Occipital lobe (tissue), 2 donors: Measurements from ENCODE around the gene NDUFS3. TPM values are rescaled to one million over a fixed set of nuclear protein-coding genes. Genes with fewer than 3 reads are reported as not detected.
A peak's percentile ranks its signal among the peaks of the same experiment; 100 is the strongest.

Source experiments
- DNase-seq: peaks from one replicate; lab custom pipeline; 2025; lab: John Stamatoyannopoulos, UW
- total RNA-seq: library from RNA; depleted of rRNA; stranded (reverse); fragments of >200 nt; gene quantifications from one replicate; pipeline ENCODE4 v1.2.3, GENCODE V29; 2014

NDUFS3 gene
- total RNA-seq, 1 donor from 2014 or later = 47.1 TPM

DNA sequence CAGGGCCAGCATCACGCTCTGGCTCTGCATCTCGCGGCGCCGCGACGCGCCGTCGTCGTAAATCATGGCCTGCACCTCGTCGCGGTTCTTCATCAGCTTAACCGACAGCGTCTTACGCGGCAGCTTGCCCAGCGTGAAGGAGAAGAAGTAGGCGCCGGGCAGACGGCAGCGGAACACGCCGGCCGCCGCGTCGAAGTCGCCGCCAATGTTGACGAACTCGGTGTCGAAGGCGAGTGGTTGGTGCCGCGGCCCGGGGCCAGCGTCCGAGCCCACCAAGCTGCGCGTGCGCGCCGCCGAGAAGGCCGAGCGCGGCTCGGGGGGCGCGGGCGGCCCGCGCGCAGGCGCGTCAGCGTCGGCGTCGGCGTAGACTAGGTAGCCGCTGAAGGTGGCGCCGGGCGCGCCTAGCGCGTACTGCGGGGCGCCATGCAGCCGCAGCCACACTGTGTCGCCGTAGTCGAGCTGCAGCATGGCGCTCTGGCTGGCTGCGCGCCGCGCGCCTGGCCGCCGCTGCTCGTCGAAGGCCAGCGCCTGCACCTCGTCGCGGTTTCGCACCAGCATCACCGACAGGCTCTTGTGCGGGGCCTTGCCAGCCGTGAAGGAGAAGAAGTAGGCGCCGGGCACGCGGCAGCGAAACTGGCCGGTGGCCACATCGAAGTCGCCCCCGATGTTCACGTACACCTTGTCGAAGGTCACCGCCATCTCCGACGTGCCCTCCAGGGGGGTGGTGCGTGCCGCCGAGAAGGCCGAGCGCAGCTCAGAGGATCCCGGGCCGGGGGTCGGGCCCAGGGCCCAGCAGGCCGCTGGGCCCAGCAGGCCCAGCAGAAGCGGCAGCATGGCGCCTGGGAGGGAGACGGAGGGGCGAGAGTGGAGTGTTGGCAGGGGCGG is 11.3 kb downstream of the NDUFS3 start:
- DNase-seq = no peak

GRCh38 chr11:47591764-47592163 is 12.9 kb downstream of the NDUFS3 start:
- no peak for DNase-seq

GRCh38 chr11:47592251-47592650 is 13.4 kb downstream of the NDUFS3 start:
- DNase-seq = no peak

- no peak for DNase-seq
These were observed 14.1 kb downstream of the NDUFS3 start for GRCh38 chr11:47592970-47593369.

- no peak for DNase-seq
These were observed 14.6 kb downstream of the NDUFS3 start for GRCh38 chr11:47593492-47593933.

- DNase-seq = no peak
These were observed 15.3 kb downstream of the NDUFS3 start, which contains the start of gene C1QTNF4 for GRCh38 chr11:47593934-47594855. Gene C1QTNF4, minus strand, starts transcription at chr11:47594411. Its CDS starts 3,601 bp downstream, at chr11:47590810.

- no peak for DNase-seq
These were observed 16.2 kb downstream of the NDUFS3 start for GRCh38 chr11:47595029-47595428.

DNA sequence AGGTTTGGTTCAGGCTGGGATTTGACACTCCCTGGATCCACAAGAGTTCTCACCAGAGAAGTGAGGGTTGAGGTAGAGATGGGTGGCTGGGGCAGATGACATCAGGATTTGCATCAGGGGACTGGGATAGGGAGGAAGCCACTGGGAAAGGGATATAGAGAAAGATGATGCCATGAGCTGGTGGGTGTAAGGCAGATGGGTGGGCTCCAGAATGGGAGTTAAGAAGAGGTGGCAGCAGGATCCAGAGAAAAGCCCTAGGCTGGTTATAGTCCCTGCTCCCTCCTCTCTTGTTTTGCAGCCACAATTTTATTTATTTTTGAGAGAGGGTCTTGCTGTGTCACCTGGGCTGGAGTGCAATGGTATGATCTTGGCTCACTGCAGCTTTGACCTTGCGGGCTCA is 17.1 kb downstream of the NDUFS3 start:
- DNase-seq = no peak

- DNase-seq = no peak
These were observed 21.0 kb downstream of the NDUFS3 start for GRCh38 chr11:47599902-47600301.

DNA sequence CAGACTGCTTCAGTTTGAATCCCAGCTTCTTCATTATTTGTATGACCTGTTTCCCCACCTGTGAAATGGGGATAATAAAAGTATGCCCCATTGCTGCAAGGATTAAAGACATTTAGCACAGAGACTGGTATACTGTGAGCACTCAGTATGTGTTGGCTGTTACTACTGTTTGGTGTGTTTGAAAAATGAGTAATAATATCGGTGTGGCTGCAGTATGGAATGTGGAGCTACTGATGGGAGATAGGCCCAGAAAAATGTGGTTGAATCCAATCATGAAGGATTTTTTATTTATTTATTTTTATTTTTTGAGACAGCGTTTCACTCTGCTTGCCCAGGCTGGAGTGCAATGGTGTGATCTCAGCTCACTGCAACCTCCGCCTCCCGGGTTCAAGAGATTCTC is 24.4 kb downstream of the NDUFS3 start:
- DNase-seq = no peak

- DNase-seq = no peak
These were observed 27.0 kb downstream of the NDUFS3 start for GRCh38 chr11:47605921-47606320.

GRCh38 chr11:47606731-47607130 is 27.9 kb downstream of the NDUFS3 start:
- DNase-seq = no peak

DNA sequence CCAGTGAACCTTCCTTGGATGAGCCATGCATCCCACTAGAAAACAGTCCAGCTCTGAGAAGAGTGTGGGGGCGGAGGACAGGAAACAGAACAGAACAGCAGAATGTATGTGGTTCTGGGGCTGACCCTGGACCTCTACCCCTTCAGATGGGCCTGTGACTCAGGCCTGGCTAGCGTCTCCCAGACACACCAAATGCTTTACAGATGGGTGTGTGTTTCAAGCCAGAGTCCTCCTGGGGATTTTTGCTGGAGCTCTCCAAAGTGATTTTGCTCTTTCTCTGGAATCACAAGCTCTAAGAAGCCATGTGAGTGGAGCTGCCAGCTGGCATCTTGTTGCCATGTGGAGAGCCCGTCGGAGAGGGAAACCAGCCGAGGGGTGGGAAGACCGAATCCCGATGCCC is 28.5 kb downstream of the NDUFS3 start:
- DNase-seq = no peak

DNA sequence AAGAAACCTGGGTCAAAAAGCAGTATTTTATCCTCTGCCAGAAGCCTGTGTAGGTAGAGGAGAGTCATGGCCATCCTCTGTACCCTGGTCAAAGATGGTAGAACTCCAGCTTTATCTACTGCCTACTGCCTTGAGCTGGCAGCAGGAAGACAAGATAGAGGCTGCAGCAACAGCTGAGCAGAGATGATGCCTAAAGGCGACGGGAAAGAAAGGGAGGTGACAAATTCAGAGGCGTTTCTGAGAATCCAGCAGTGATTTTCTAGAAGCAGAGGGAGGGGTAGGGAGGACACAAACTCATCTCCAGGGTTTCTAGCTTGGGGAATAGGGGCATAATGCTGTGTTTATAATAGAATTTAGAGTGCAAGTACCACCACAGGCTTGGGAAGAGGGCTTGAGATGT is 30.8 kb downstream of the NDUFS3 start:
- DNase-seq = no peak

GRCh38 chr11:47611348-47611794 is 32.5 kb downstream of the NDUFS3 start:
- no peak for DNase-seq

GRCh38 chr11:47615249-47615648 is 36.4 kb downstream of the NDUFS3 start:
- no peak for DNase-seq

GRCh38 chr11:47616726-47617416 is 38.0 kb downstream of the NDUFS3 start:
- peak; percentile 65 for DNase-seq

- DNase-seq = no peak
These were observed 38.5 kb downstream of the NDUFS3 start for GRCh38 chr11:47617417-47617809.

GRCh38 chr11:47620836-47621378 is 42.0 kb downstream of the NDUFS3 start:
- DNase-seq = no peak

DNA sequence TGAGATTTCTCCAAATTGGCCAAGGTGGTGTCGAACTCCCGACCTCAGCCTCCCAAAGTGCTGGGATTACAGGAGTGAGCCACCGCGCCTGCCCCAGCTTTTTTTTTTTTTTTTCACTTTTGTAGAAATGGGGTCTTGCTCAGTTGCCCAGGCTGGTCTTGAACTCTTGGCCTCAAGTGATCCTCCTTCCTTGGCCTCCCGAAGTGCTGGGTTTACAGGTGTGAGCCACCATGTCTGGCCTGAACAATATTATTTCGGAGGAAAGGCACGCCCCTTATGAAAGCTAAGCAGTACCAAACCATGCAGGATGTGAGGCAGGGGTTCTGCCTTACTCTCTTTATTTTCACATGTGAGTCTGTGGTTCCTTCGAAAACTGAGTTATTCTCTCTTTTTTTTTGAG is 47.4 kb downstream of the NDUFS3 start:
- no peak for DNase-seq

GRCh38 chr11:47628026-47628425 is 49.2 kb downstream of the NDUFS3 start:
- no peak for DNase-seq
